ENCODE results near the gene C13orf46. TPM values are rescaled to one million over a fixed set of nuclear protein-coding genes. Genes with fewer than 3 reads are reported as not detected.

Gene C13orf46
- total RNA-seq, 4 donors from 2014 or later: 0.31 to 6.6 (median 5.9) TPM; not detected in 1

- Histone ChIP-seq H3K9me3 (no peaks in the 10 kb centered on the region), H3K27ac (peak overlapping the region in 1 of 4 donors; percentile 38), H3K27me3 (no peaks in the 10 kb centered on the region), H3K36me3 (no peaks in the 10 kb centered on the region), H3K4me3 (no peak overlapping the region), H3K4me1 (peaks cover 0 to 25% (median 3%) of the 10 kb centered on the region in 3 donors)
- TF ChIP-seq POLR2A (IDR thresholded peaks at IDR 0.05) (no peak), POLR2AphosphoS5 (IDR thresholded peaks at IDR 0.05) (no peak), EP300 (IDR thresholded peaks at IDR 0.05) (no peak), CTCF (IDR thresholded peaks at IDR 0.05) (no peak)
- 58% methylated on average over 5 of the region's 10 CpGs; no CpG with 5 or more reads in 1 of the 2 donors for WGBS, 2 donors (ENCODE audit: low coverage in 1 of 2)
- ATAC-seq: no peak
These were observed 55.3 kb downstream of the C13orf46 start for GRCh38 chr13:113918580-113918979.

DNA sequence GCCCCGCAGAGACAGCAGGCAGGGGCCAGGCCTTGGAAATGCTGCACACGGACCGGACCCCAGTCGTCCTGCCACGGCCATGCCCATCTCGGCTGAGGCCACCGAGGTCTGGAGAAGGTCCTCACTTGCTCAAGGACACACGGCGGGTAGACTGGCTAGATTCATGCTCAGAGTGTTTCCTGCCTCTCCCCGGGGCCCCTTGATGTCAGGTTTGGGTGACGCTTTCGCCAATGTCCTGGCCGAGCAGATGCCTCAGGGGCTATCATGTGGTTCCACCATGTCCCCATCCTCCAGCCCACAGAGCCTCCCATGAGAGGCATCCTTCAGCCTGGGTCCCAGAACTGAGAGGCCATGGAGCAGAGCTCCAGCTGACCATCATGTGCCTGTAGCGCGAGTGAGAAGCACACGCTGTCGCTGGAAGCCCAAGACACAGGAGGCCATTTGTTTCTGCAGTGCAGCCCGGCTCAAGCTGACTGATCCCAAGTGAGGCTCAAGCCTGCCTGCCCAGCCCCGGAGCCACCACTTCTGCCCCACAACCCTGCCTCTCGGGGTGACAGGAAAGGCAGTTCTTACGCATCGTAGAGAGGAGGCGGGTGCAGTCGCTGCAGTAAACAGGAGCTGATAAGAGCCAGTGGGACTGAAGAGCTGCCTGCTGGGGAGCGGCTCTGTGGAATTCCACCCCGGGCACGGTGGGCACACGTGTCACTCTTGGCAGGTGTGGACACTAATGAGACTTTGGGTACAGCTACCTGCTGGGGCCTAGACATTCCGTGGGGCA lies 56.1 kb downstream of the C13orf46 start:
- Histone ChIP-seq H3K36me3 (no peaks in the 10 kb centered on the region), H3K27ac (no peak overlapping the region), H3K4me3 (no peak overlapping the region), H3K27me3 (no peaks in the 10 kb centered on the region), H3K9me3 (no peaks in the 10 kb centered on the region), H3K4me1 (peaks cover 0 to 25% (median 3%) of the 10 kb centered on the region in 3 donors)
- no peak for ATAC-seq
- TF ChIP-seq POLR2A (IDR thresholded peaks at IDR 0.05): no peak
- no peak for TF ChIP-seq CTCF (IDR thresholded peaks at IDR 0.05)
- no peak for TF ChIP-seq EP300 (IDR thresholded peaks at IDR 0.05)
- WGBS, 2 donors (ENCODE audit: low coverage in 1 of 2): 90% methylated on average over 5 of the region's 29 CpGs; no CpG with 5 or more reads in 1 of the 2 donors

GRCh38 chr13:113917096-113917495 lies 56.8 kb downstream of the C13orf46 start:
- TF ChIP-seq POLR2A (IDR thresholded peaks at IDR 0.05) (no peak), EP300 (IDR thresholded peaks at IDR 0.05) (no peak), CTCF (IDR thresholded peaks at IDR 0.05) (no peak), POLR2AphosphoS5 (IDR thresholded peaks at IDR 0.05) (no peak)
- 100% methylated on average over 1 of the region's 14 CpGs; no CpG with 5 or more reads in 1 of the 2 donors for WGBS, 2 donors (ENCODE audit: low coverage in 1 of 2)
- no peak overlapping the region for H3K27ac ChIP-seq
- H3K36me3 ChIP-seq: no peaks in the 10 kb centered on the region
- H3K9me3 ChIP-seq: no peaks in the 10 kb centered on the region
- no peak overlapping the region for H3K4me3 ChIP-seq
- peaks cover 0 to 25% (median 3%) of the 10 kb centered on the region in 3 donors for H3K4me1 ChIP-seq
- H3K27me3 ChIP-seq: no peaks in the 10 kb centered on the region
- ATAC-seq: no peak

DNA sequence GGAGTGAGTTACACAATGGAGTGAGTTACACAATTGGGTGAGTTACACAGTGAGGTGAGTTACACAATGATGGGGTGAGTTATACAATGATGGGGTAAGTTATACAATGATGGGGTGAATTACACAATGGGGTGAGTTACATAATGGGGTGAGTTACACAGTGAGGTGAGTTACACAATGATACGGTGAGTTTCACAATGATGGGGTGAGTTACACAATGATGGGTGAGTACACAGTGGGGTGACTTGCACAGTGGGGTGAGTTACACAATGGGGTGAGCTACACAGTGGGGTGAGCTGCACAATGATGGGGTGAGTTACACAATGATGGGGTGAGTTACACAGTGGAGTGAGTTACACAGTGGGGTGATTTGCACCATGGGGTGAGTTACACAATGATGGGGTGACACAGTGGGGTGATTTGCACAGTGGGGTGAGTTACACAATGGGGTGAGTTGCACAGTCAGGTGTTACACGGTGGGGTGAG lies 57.5 kb downstream of the C13orf46 start:
- H3K9me3 ChIP-seq: no peaks in the 10 kb centered on the region
- 81 to 96% methylated on average over 2 of the region's 2 CpGs for WGBS, 2 donors (ENCODE audit: low coverage in 1 of 2)
- H3K4me3 ChIP-seq: no peak overlapping the region
- H3K27me3 ChIP-seq: no peaks in the 10 kb centered on the region
- no peaks in the 10 kb centered on the region for H3K36me3 ChIP-seq
- H3K4me1 ChIP-seq: peaks cover 0 to 25% (median 3%) of the 10 kb centered on the region in 3 donors
- ATAC-seq: peak; percentile 62
- TF ChIP-seq POLR2AphosphoS5 (IDR thresholded peaks at IDR 0.05) (peak; percentile 20), CTCF (IDR thresholded peaks at IDR 0.05) (no peak), POLR2A (IDR thresholded peaks at IDR 0.05) (no peak), EP300 (IDR thresholded peaks at IDR 0.05) (no peak)
- no peak overlapping the region for H3K27ac ChIP-seq

All from gastroesophageal sphincter (tissue), 4 donors.